BJ (cell line): Measurements from ENCODE around the gene PBX3. TPM values are rescaled to one million over a fixed set of nuclear protein-coding genes. Genes with fewer than 3 reads are reported as not detected.

Experiments used
- CTCF ChIA-PET: fragments of 350-600 bp; formaldehyde crosslinking; extraction: SDS; loops from one replicate; lab custom pipeline; 2021; ENCODE audit warnings: antibody characterized with exemption, inconsistent platforms; lab: Yijun Ruan, JAX
- POLR2A ChIA-PET: fragments of 300-600 bp; sonication (Branson Sonifier 250); formaldehyde crosslinking; extraction: SDS; loops from one replicate; lab custom pipeline; 2021; ENCODE audit warnings: antibody characterized with exemption; lab: Charles Lee
- DNase-seq: peaks from one replicate; pipeline ENCODE4 v3.0.0-alpha.2; 2011; ENCODE audit warnings: low read depth
- H3K27me3 ChIP-seq: 2 replicates; pipeline ENCODE4 v1.6.0; 2011; ENCODE audit warnings: low read length; ENCODE audit not compliant: control insufficient read depth, insufficient read depth
- H3K36me3 ChIP-seq: 2 replicates; pipeline ENCODE4 v1.5.1; 2011; ENCODE audit warnings: low read length; ENCODE audit not compliant: control insufficient read depth, insufficient read depth
- H3K4me3 ChIP-seq: 2 replicates; pipeline ENCODE4 v1.5.1; 2011; ENCODE audit warnings: low read depth, mild to moderate bottlenecking, control low read depth, low read length
- CTCF ChIP-seq: IDR thresholded peaks from 2 replicates; pipeline ENCODE4 v1.5.1; 2011; ENCODE audit warnings: low read depth, mild to moderate bottlenecking, control low read depth, inconsistent platforms, low read length, moderate library complexity; ENCODE audit not compliant: insufficient read depth
- polyA plus RNA-seq: library from polyadenylated mRNA; depleted of rRNA; stranded (reverse); fragments of >200 nt; gene quantifications from 2 replicates; pipeline ENCODE4 v1.2.3, GENCODE V29; 2011

The PBX3 gene
- polyA plus RNA-seq, 1 experiment = 27.9 TPM

GRCh38 chr9:125896404-125896803, 149.2 kb downstream of the PBX3 start:
- Histone ChIP-seq H3K27me3 (no peaks in the 10 kb centered on the region), H3K36me3 (no peaks in the 10 kb centered on the region), H3K4me3 (no peak overlapping the region)
- ChIA-PET POLR2A (no interaction called here), CTCF (no interaction called here)
- no peak for TF ChIP-seq CTCF
- no peak for DNase-seq

GRCh38 chr9:125896964-125897363, 149.8 kb downstream of the PBX3 start:
- CTCF ChIA-PET = no interaction called here
- TF ChIP-seq CTCF = no peak

GRCh38 chr9:125897481-125897880, 150.3 kb downstream of the PBX3 start:
- ChIA-PET CTCF (no interaction called here), POLR2A (no interaction called here)
- TF ChIP-seq CTCF = no peak
- Histone ChIP-seq H3K36me3 (no peaks in the 10 kb centered on the region), H3K27me3 (no peaks in the 10 kb centered on the region), H3K4me3 (no peak overlapping the region)
- no peak for DNase-seq

More at GRCh38 chr9:125896964-125897363, 149.8 kb downstream of the PBX3 start:
- Histone ChIP-seq H3K4me3 (no peak overlapping the region), H3K36me3 (no peaks in the 10 kb centered on the region), H3K27me3 (no peaks in the 10 kb centered on the region)
- POLR2A ChIA-PET = no interaction called here
- no peak for DNase-seq

- no peak for TF ChIP-seq CTCF
- no peaks in the 10 kb centered on the region for H3K27me3 ChIP-seq
- POLR2A ChIA-PET = no interaction called here
- no peak overlapping the region for H3K4me3 ChIP-seq
- no peaks in the 10 kb centered on the region for H3K36me3 ChIP-seq
- DNase-seq = no peak
- CTCF ChIA-PET = interaction anchor here (1.0 kb wide), 1 partner anchor 24 kb away, joined by 3 read pairs; no protein-coding TSS in a partner anchor
Observed at GRCh38 chr9:125902214-125902613, 155.0 kb downstream of the PBX3 start.

- ChIA-PET POLR2A (no interaction called here), CTCF (no interaction called here)
- H3K36me3 ChIP-seq = no peaks in the 10 kb centered on the region
- H3K27me3 ChIP-seq = no peaks in the 10 kb centered on the region
- H3K4me3 ChIP-seq = no peak overlapping the region
- TF ChIP-seq CTCF = no peak
- DNase-seq = no peak
Observed at GRCh38 chr9:125902831-125903512, 155.8 kb downstream of the PBX3 start.
